SK-N-SH (cell line): ENCODE data around the gene ABLIM2.

Source experiments
- EP300 ChIP-seq, 2 experiments: IDR thresholded peaks; 2 replicates each; pipeline versions ENCODE4 v1.4.0 to v1.6.1; 2012; ENCODE audit warnings: borderline replicate concordance in 1 of 2, low read depth in 1 of 2, low read length in 1 of 2
- EZH2phosphoT487 ChIP-seq: fragments of 200-600 bp; sonication (generic); IDR thresholded peaks from 2 replicates; pipeline ENCODE4 v1.6.1; 2017; ENCODE audit warnings: low read depth, mixed run types, mild to moderate bottlenecking, antibody characterized with exemption, moderate library complexity, borderline replicate concordance
- GABPA ChIP-seq: IDR thresholded peaks from 2 replicates; pipeline ENCODE4 v1.4.0; 2012; ENCODE audit warnings: low read depth, mild to moderate bottlenecking
- MAX ChIP-seq: IDR thresholded peaks from 2 replicates; pipeline ENCODE4 v1.4.0; 2012; ENCODE audit warnings: low read depth
- POLR2AphosphoS5 ChIP-seq: IDR thresholded peaks from 2 replicates; pipeline ENCODE4 v1.6.1; 2012; ENCODE audit warnings: low read depth, low read length
- RCOR1 ChIP-seq: fragments of 150-350 bp; IDR thresholded peaks from 2 replicates; pipeline ENCODE4 v1.6.1; 2017; ENCODE audit warnings: antibody characterized with exemption, low read length
- RFX5 ChIP-seq: IDR thresholded peaks from 2 replicates; pipeline ENCODE4 v1.6.1; 2012; ENCODE audit warnings: mild to moderate bottlenecking, improper control_type of control experiment, low read length
- RXRA ChIP-seq: IDR thresholded peaks from 2 replicates; pipeline ENCODE4 v1.4.0; 2012; ENCODE audit warnings: low read depth, mild to moderate bottlenecking, borderline replicate concordance
- YY1 ChIP-seq: IDR thresholded peaks from 2 replicates; pipeline ENCODE4 v1.4.0; 2012; ENCODE audit warnings: low read depth, mild to moderate bottlenecking
- TF ChIP-seq, protein P1 (sequence below): fragments of 200-600 bp; sonication (generic); IDR thresholded peaks from 2 replicates; pipeline ENCODE4 v1.6.1; 2017; ENCODE audit warnings: antibody characterized with exemption, mild to moderate bottlenecking, moderate library complexity

DNA sequence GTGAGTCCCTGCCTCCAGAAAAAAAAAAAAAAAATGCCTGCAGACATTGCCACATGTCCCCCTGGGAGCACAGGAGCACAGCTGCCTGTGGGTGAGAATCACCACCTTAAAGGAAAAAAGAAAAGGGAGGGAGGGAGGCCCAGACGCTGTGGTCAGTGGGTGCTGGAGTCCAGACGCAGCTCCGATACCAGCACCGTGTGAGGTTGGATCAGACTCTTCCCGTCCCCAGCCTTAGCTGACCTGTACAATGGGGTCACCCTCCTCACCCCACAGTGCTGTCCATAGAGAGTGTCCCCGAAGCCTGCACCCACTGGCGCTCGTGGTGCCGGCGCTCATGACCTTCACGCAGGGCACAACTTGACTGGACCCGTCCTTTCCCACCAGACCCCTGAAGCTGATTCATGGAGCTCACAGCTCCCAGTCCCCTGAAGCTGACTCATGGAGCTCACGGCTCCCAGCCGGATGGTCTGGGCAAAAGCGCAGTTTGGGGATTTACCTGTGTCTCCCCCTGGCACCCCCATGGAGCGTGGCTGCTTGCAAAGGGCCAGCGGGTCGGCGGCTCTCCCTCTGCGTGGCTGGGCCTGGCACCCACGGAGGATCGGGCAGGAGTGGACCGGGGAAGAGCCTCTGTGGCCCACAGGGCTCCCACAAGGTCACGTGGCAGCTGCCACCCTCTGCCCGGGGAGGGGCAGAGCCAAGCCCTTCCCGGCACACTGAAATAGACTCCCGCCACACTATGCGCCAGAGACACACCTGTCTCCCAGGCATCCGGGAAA, 31.4 kb downstream of the ABLIM2 start:
- no peak for TF ChIP-seq EZH2phosphoT487
- no peak for TF ChIP-seq RCOR1
- no peak for TF ChIP-seq EP300 (IDR thresholded peaks at IDR 0.05; ENCODE audit: borderline replicate concordance in 1 of 2, low read depth in 1 of 2, low read length in 1 of 2)
- TF ChIP-seq YY1: no peak
- TF ChIP-seq, protein P1, sequence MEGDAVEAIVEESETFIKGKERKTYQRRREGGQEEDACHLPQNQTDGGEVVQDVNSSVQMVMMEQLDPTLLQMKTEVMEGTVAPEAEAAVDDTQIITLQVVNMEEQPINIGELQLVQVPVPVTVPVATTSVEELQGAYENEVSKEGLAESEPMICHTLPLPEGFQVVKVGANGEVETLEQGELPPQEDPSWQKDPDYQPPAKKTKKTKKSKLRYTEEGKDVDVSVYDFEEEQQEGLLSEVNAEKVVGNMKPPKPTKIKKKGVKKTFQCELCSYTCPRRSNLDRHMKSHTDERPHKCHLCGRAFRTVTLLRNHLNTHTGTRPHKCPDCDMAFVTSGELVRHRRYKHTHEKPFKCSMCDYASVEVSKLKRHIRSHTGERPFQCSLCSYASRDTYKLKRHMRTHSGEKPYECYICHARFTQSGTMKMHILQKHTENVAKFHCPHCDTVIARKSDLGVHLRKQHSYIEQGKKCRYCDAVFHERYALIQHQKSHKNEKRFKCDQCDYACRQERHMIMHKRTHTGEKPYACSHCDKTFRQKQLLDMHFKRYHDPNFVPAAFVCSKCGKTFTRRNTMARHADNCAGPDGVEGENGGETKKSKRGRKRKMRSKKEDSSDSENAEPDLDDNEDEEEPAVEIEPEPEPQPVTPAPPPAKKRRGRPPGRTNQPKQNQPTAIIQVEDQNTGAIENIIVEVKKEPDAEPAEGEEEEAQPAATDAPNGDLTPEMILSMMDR: no peak
- no peak for TF ChIP-seq RXRA
- no peak for TF ChIP-seq RFX5
- no peak for TF ChIP-seq POLR2AphosphoS5
- no peak for TF ChIP-seq MAX
- no peak for TF ChIP-seq GABPA
